Stomach smooth muscle (tissue), 2 donors: ENCODE measurements around the gene FAAP100.

Source experiments
- H3K27ac ChIP-seq: one replicate; pipeline ENCODE4 v1.7.0; 2013; ENCODE audit warnings: mild to moderate bottlenecking, low read length, inconsistent platforms
- H3K27me3 ChIP-seq, 2 donors: one replicate each; pipeline ENCODE4 v1.7.0; 2013; ENCODE audit warnings: low read length in 2 of 2; ENCODE audit not compliant: insufficient read depth in 2 of 2, control insufficient read depth in 1 of 2
- H3K36me3 ChIP-seq, 2 donors: one replicate each; pipeline ENCODE4 v1.7.0; 2013; ENCODE audit warnings: low read length in 2 of 2; ENCODE audit not compliant: control insufficient read depth in 2 of 2, insufficient read depth in 2 of 2
- H3K4me1 ChIP-seq: one replicate; pipeline ENCODE4 v1.7.0; 2013; ENCODE audit warnings: low read length; ENCODE audit not compliant: control insufficient read depth, insufficient read depth
- H3K4me3 ChIP-seq, 2 donors: one replicate each; pipeline ENCODE4 v1.7.0; 2013; ENCODE audit warnings: low read length in 2 of 2
- H3K9ac ChIP-seq, 2 donors: one replicate each; pipeline ENCODE4 v1.7.0; 2013; ENCODE audit warnings: low read length in 2 of 2, mild to moderate bottlenecking in 1 of 2
- H3K9me3 ChIP-seq, 2 donors: one replicate each; pipeline ENCODE4 v1.7.0; 2013; ENCODE audit warnings: low read length in 2 of 2; ENCODE audit not compliant: control insufficient read depth in 2 of 2
- donor health status: healthy.
- donor health status: Pancreatic carcinoma.

Gene FAAP100

GRCh38 chr17:81492706-81493105, 59.4 kb downstream of the FAAP100 start:
- Histone ChIP-seq H3K36me3 (no peaks in the 10 kb centered on the region), H3K9me3 (no peaks in the 10 kb centered on the region), H3K4me3 (no peak overlapping the region), H3K27ac (no peak overlapping the region), H3K27me3 (peaks cover 8 to 9% of the 10 kb centered on the region in 2 donors), H3K4me1 (peaks cover 12% of the 10 kb centered on the region), H3K9ac (no peak overlapping the region)

GRCh38 chr17:81492202-81492601, 60.0 kb downstream of the FAAP100 start:
- H3K4me1 ChIP-seq = peaks cover 16% of the 10 kb centered on the region
- H3K36me3 ChIP-seq = no peaks in the 10 kb centered on the region
- H3K9me3 ChIP-seq = no peaks in the 10 kb centered on the region
- H3K4me3 ChIP-seq = no peak overlapping the region
- peaks cover 8 to 9% of the 10 kb centered on the region in 2 donors for H3K27me3 ChIP-seq
- no peak overlapping the region for H3K27ac ChIP-seq
- no peak overlapping the region for H3K9ac ChIP-seq

GRCh38 chr17:81491761-81492160, 60.4 kb downstream of the FAAP100 start:
- H3K27me3 ChIP-seq = peaks cover 8 to 9% of the 10 kb centered on the region in 2 donors
- no peaks in the 10 kb centered on the region for H3K9me3 ChIP-seq
- no peak overlapping the region for H3K9ac ChIP-seq
- no peak overlapping the region for H3K27ac ChIP-seq
- no peaks in the 10 kb centered on the region for H3K36me3 ChIP-seq
- H3K4me1 ChIP-seq = peaks cover 16% of the 10 kb centered on the region
- H3K4me3 ChIP-seq = no peak overlapping the region

GRCh38 chr17:81491181-81491581, 61.0 kb downstream of the FAAP100 start:
- Histone ChIP-seq H3K36me3 (no peaks in the 10 kb centered on the region), H3K27me3 (peaks cover 8 to 9% of the 10 kb centered on the region in 2 donors), H3K4me1 (peaks cover 16% of the 10 kb centered on the region), H3K9me3 (no peaks in the 10 kb centered on the region), H3K9ac (no peak overlapping the region), H3K4me3 (no peak overlapping the region), H3K27ac (no peak overlapping the region)

- H3K4me3 ChIP-seq = no peak overlapping the region
- H3K9ac ChIP-seq = no peak overlapping the region
- peaks cover 8 to 9% of the 10 kb centered on the region in 2 donors for H3K27me3 ChIP-seq
- peaks cover 16% of the 10 kb centered on the region for H3K4me1 ChIP-seq
- H3K9me3 ChIP-seq = no peaks in the 10 kb centered on the region
- H3K36me3 ChIP-seq = no peaks in the 10 kb centered on the region
- H3K27ac ChIP-seq = no peak overlapping the region
Measured at GRCh38 chr17:81489998-81490992, 61.9 kb downstream of the FAAP100 start.
